GM21526 (cell line): ENCODE results near the gene ZP1.
"Not testable (repeated sequence)": the region's sequence is repeated elsewhere in the genome, so short reads cannot be mapped to it uniquely, and the experiment has no call there.

Source experiments
- ATAC-seq: cut with Tn5 transposase; IDR thresholded peaks from one replicate; pipeline ENCODE4 v1.9.1; 2021; ENCODE audit warnings: moderate library complexity; ENCODE audit not compliant: unreplicated experiment, low FRiP score

ZP1 gene

GRCh38 chr11:60906132-60906972 is 39.0 kb downstream of the ZP1 start, which contains the start of gene PRPF19:
Gene PRPF19 (minus strand): TSS chr11:60906585. CDS start chr11:60906382, 203 bp downstream.
- ATAC-seq, result peak; percentile 78

- ATAC-seq, result no peak
Measured at GRCh38 chr11:60908803-60909202, 41.5 kb downstream of the ZP1 start.

GRCh38 chr11:60909680-60910280 is 42.4 kb downstream of the ZP1 start:
- not testable (repeated sequence) for ATAC-seq

GRCh38 chr11:60910281-60910687 is 42.9 kb downstream of the ZP1 start:
- peak; percentile 34 for ATAC-seq

GRCh38 chr11:60910711-60911380 is 43.5 kb downstream of the ZP1 start:
- ATAC-seq, result no peak

GRCh38 chr11:60912223-60912850 is 45.0 kb downstream of the ZP1 start:
- ATAC-seq, result no peak

GRCh38 chr11:60912851-60913528 is 45.6 kb downstream of the ZP1 start:
- no peak for ATAC-seq

- peak; percentile 39 for ATAC-seq
Measured at GRCh38 chr11:60913793-60914632, 46.7 kb downstream of the ZP1 start, which contains the start of gene TMEM109. Gene TMEM109 (plus strand): TSS chr11:60914158. CDS start chr11:60919694, 5,536 bp downstream.

- ATAC-seq, result no peak
Measured at GRCh38 chr11:60914633-60915247, 47.4 kb downstream of the ZP1 start.

- peak; percentile 35 for ATAC-seq
Measured at GRCh38 chr11:60915248-60915914, 48.0 kb downstream of the ZP1 start.

GRCh38 chr11:60916669-60917206 is 49.4 kb downstream of the ZP1 start:
- ATAC-seq, result no peak

- no peak for ATAC-seq
Measured at GRCh38 chr11:60917267-60917666, 49.9 kb downstream of the ZP1 start.

GRCh38 chr11:60918251-60918938 is 51.1 kb downstream of the ZP1 start:
- no peak for ATAC-seq

- ATAC-seq, result no peak
Measured at GRCh38 chr11:60918939-60919265, 51.6 kb downstream of the ZP1 start.

- ATAC-seq, result no peak
Measured at GRCh38 chr11:60919320-60919719, 52.0 kb downstream of the ZP1 start.

GRCh38 chr11:60919956-60920355 is 52.6 kb downstream of the ZP1 start:
- ATAC-seq, result no peak

GRCh38 chr11:60921259-60921658 is 53.9 kb downstream of the ZP1 start:
- no peak for ATAC-seq
